ENCODE results near the gene C19orf33. TPM values are rescaled to one million over a fixed set of nuclear protein-coding genes. Genes with fewer than 3 reads are reported as not detected.

C19orf33 gene
- total RNA-seq, 2 donors from 2014 or later = 6.7 TPM; not detected in 1

- Histone ChIP-seq H3K4me1 (ENCODE audit: control insufficient read depth in 1 of 2, low read depth in 2 of 2) (no peaks in the 10 kb centered on the region), H3K36me3 (peaks cover 10% of the 10 kb centered on the region), H3K9me3 (no peaks in the 10 kb centered on the region), H3K4me3 (no peak overlapping the region), H3K27me3 (replicated peaks; ENCODE audit: insufficient read depth) (no peaks in the 10 kb centered on the region), H3K27ac (no peak overlapping the region)
- no peak for ATAC-seq (ENCODE audit: insufficient number of reproducible peaks, low FRiP score, low read depth)
- DNase-seq (ENCODE audit: low spot score) = no peak
- no peak for TF ChIP-seq CTCF (IDR thresholded peaks at IDR 0.05)
Observed at GRCh38 chr19:38346837-38347236, 42.8 kb downstream of the C19orf33 start.

GRCh38 chr19:38350883-38351282, 46.8 kb downstream of the C19orf33 start:
- no peaks in the 10 kb centered on the region for H3K36me3 ChIP-seq
- no peaks in the 10 kb centered on the region for H3K9me3 ChIP-seq
- no peaks in the 10 kb centered on the region for H3K27me3 ChIP-seq (replicated peaks; ENCODE audit: insufficient read depth)
- no peak overlapping the region for H3K4me3 ChIP-seq
- TF ChIP-seq CTCF (IDR thresholded peaks at IDR 0.05) = no peak
- ATAC-seq (ENCODE audit: insufficient number of reproducible peaks, low FRiP score, low read depth) = no peak
- H3K4me1 ChIP-seq (ENCODE audit: control insufficient read depth in 1 of 2, low read depth in 2 of 2) = no peaks in the 10 kb centered on the region
- DNase-seq (ENCODE audit: low spot score) = no peak
- H3K27ac ChIP-seq = no peak overlapping the region

- no peak for TF ChIP-seq CTCF (IDR thresholded peaks at IDR 0.05)
- Histone ChIP-seq H3K4me1 (ENCODE audit: control insufficient read depth in 1 of 2, low read depth in 2 of 2) (no peaks in the 10 kb centered on the region), H3K36me3 (no peaks in the 10 kb centered on the region), H3K27me3 (replicated peaks; ENCODE audit: insufficient read depth) (no peaks in the 10 kb centered on the region), H3K4me3 (no peak overlapping the region), H3K27ac (no peak overlapping the region), H3K9me3 (no peaks in the 10 kb centered on the region)
- DNase-seq (ENCODE audit: low spot score) = no peak
- no peak for ATAC-seq (ENCODE audit: insufficient number of reproducible peaks, low FRiP score, low read depth)
Observed at GRCh38 chr19:38351865-38352395, 47.9 kb downstream of the C19orf33 start.

- no peak for TF ChIP-seq CTCF (IDR thresholded peaks at IDR 0.05)
- Histone ChIP-seq H3K4me1 (ENCODE audit: control insufficient read depth in 1 of 2, low read depth in 2 of 2) (no peaks in the 10 kb centered on the region), H3K9me3 (no peaks in the 10 kb centered on the region), H3K36me3 (no peaks in the 10 kb centered on the region), H3K4me3 (no peak overlapping the region), H3K27ac (no peak overlapping the region), H3K27me3 (replicated peaks; ENCODE audit: insufficient read depth) (no peaks in the 10 kb centered on the region)
- ATAC-seq (ENCODE audit: insufficient number of reproducible peaks, low FRiP score, low read depth) (no peak), DNase-seq (ENCODE audit: low spot score) (no peak)
Observed at GRCh38 chr19:38352611-38353010, 48.6 kb downstream of the C19orf33 start.

Other genes with a start within 250 kb of the C19orf33 start
- gene DPF1, start 80.0 kb upstream of the C19orf33 start, total RNA-seq = 1 to 10 TPM in 1 of 2 donors, under 1 TPM in 1; 0.85 to 1.2 TPM
- 100 to 1,000 TPM; 618 to 908 TPM for gene PPP1R14A, start 47.9 kb upstream of the C19orf33 start, total RNA-seq
- gene SPINT2, start 39.7 kb upstream of the C19orf33 start, total RNA-seq = 100 to 1,000 TPM; 218 to 480 TPM
- gene YIF1B, start 11.7 kb downstream of the C19orf33 start, total RNA-seq = 10 to 100 TPM; 14.9 to 31.0 TPM
- gene KCNK6, start 15.6 kb downstream of the C19orf33 start, total RNA-seq = 10 to 100 TPM; 16.1 to 34.3 TPM
- 10 to 100 TPM in 1 of 2 donors, 1 to 10 TPM in 1; 8.7 to 11.9 TPM for gene CATSPERG, start 31.6 kb downstream of the C19orf33 start, total RNA-seq
- gene PSMD8, start 70.3 kb downstream of the C19orf33 start, total RNA-seq = 100 to 1,000 TPM; 173 to 178 TPM
- gene GGN, start 83.8 kb downstream of the C19orf33 start, total RNA-seq = 1 to 10 TPM; 1.5 to 6.0 TPM
- gene SPRED3, start 84.4 kb downstream of the C19orf33 start, total RNA-seq = 10 to 100 TPM in 1 of 2 donors, 1 to 10 TPM in 1; 4.1 to 16.4 TPM
- gene FAM98C, start 98.8 kb downstream of the C19orf33 start, total RNA-seq = 10 to 100 TPM; 20.0 to 34.0 TPM
- 10 to 100 TPM in 1 of 2 donors, 1 to 10 TPM in 1; 3.6 to 16.9 TPM for gene RASGRP4, start 122.0 kb downstream of the C19orf33 start, total RNA-seq
- 1 to 10 TPM; 3.8 to 4.3 TPM for gene RYR1, start 129.4 kb downstream of the C19orf33 start, total RNA-seq